T47D (cell line): ENCODE measurements around the gene IFT27.

Experiments
- DNase-seq, 2 experiments: peaks; one replicate each; pipeline versions ENCODE4 v3.0.0 to v3.0.0-alpha.2; 2011 to 2012; ENCODE audit warnings: low read depth in 1 of 2, low spot score in 1 of 2
- JUND ChIP-seq: IDR thresholded peaks from 2 replicates; pipeline ENCODE4 v1.6.1; 2012; ENCODE audit warnings: low read depth
- in situ Hi-C: cut with HindIII; loops from 2 replicates; pipeline ENCODE4 v1.10.0; 2016; ENCODE audit warnings: low sequenced_read_pairs, low pct_unique_long_range_greater_than_20kb

IFT27 gene

GRCh38 chr22:36787204-36787988 is 11.5 kb upstream of the IFT27 start:
- no peak for DNase-seq
- in situ Hi-C loops: no loop called here
- no peak for TF ChIP-seq JUND

GRCh38 chr22:36783743-36784142 is 7.8 kb upstream of the IFT27 start:
- in situ Hi-C loops: no loop called here
- no peak for DNase-seq
- TF ChIP-seq JUND: no peak

GRCh38 chr22:36781656-36782627 is 6.0 kb upstream of the IFT27 start:
- in situ Hi-C loops: no loop called here
- no peak for TF ChIP-seq JUND
- DNase-seq: peak; percentile 44 to 65

- in situ Hi-C loops: no loop called here
- no peak for DNase-seq
- TF ChIP-seq JUND: no peak
Observed at GRCh38 chr22:36778020-36778419, 2.1 kb upstream of the IFT27 start.

GRCh38 chr22:36776722-36777121 is 803 bp upstream of the IFT27 start:
- no peak for TF ChIP-seq JUND
- in situ Hi-C loops: no loop called here
- DNase-seq: no peak

GRCh38 chr22:36775586-36775963 is 344 bp downstream of the IFT27 start:
- no peak for DNase-seq
- in situ Hi-C loops: no loop called here
- no peak for TF ChIP-seq JUND

GRCh38 chr22:36773935-36774334 is 2.0 kb downstream of the IFT27 start:
- in situ Hi-C loops: no loop called here
- DNase-seq: peak in 1 of 2 experiments; percentile 53
- TF ChIP-seq JUND: no peak

- DNase-seq: no peak
- no peak for TF ChIP-seq JUND
- in situ Hi-C loops: no loop called here
Observed at GRCh38 chr22:36772451-36772850, 3.5 kb downstream of the IFT27 start.

GRCh38 chr22:36771356-36772063 is 4.4 kb downstream of the IFT27 start:
- no peak for TF ChIP-seq JUND
- in situ Hi-C loops: no loop called here
- no peak for DNase-seq

GRCh38 chr22:36770513-36771231 is 5.2 kb downstream of the IFT27 start:
- in situ Hi-C loops: no loop called here
- no peak for DNase-seq
- TF ChIP-seq JUND: no peak

GRCh38 chr22:36769541-36770512 is 6.1 kb downstream of the IFT27 start:
- no peak for DNase-seq
- TF ChIP-seq JUND: no peak
- in situ Hi-C loops: no loop called here
